HG03354 (cell line): ENCODE measurements around the gene BLOC1S3.

Experiments
- ATAC-seq: cut with Tn5 transposase; IDR thresholded peaks from one replicate; pipeline ENCODE4 v1.9.1; 2021; ENCODE audit warnings: mild to moderate bottlenecking; ENCODE audit not compliant: unreplicated experiment, poor library complexity, severe bottlenecking

BLOC1S3 gene

DNA sequence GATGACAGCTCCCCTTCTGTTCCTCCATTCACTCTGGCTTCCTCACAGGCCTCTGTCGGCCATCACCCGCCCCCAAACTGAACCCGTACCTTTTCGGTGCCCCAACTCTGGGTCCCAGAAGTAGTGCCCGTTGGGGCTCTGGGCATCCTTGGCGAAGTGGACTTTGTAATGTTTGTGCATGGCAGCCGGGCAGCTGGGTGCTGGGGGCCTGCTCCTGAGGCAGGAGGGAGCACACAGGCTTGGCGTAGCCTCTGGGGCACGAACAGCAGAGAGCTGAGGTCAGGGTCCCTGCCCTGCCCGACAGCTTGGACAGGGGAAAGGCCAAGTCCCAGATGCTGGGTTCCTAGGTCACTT lies 18.6 kb upstream of the BLOC1S3 start:
- no peak for ATAC-seq

DNA sequence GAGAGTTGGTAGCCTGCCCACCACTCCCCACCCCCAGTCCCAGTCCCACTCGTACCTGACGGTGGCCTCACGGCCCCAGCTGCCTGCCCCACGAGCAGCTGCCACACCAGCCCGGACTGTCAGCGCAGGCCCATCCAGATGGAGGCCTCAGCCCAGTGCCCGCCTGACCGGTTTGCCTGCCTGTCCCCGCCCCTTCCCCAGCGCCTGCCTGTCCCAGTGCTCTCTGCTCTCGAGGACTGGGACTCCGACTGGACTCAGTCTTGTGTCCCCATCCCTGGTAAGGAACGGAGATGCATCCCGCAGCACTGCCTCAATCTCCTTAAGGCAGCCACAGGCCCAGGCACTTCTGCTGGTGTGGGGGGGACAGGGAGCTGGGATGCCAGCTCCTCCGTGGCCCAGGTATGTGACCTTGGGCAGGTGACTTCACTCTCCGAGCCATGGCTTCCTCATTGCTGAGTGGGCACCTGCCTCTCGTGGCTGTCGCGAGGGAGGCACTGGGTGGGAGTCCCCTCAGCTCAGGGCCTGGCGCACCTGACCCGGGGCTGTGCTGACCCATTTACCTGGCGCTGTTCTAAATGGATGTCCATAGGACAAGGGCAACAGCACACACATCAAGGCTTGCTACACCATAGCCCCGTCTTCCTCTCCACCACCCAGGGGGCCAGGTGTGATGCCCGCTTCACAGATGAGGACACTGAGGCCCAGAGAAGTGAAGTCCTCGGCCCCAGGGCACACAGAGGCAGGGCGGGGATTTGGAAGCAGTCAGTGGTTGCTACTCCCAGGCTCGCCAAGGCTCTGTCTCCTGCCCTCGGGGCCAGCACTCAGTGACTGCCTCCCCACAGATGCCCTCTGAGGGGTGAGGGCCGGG lies 17.5 kb upstream of the BLOC1S3 start, which contains the start of gene NKPD1:
TSS of gene NKPD1 (minus strand) at position 113 of the 868 bp plus-strand sequence. CDS start 832 bp downstream, outside the sequence.
- no peak for ATAC-seq

DNA sequence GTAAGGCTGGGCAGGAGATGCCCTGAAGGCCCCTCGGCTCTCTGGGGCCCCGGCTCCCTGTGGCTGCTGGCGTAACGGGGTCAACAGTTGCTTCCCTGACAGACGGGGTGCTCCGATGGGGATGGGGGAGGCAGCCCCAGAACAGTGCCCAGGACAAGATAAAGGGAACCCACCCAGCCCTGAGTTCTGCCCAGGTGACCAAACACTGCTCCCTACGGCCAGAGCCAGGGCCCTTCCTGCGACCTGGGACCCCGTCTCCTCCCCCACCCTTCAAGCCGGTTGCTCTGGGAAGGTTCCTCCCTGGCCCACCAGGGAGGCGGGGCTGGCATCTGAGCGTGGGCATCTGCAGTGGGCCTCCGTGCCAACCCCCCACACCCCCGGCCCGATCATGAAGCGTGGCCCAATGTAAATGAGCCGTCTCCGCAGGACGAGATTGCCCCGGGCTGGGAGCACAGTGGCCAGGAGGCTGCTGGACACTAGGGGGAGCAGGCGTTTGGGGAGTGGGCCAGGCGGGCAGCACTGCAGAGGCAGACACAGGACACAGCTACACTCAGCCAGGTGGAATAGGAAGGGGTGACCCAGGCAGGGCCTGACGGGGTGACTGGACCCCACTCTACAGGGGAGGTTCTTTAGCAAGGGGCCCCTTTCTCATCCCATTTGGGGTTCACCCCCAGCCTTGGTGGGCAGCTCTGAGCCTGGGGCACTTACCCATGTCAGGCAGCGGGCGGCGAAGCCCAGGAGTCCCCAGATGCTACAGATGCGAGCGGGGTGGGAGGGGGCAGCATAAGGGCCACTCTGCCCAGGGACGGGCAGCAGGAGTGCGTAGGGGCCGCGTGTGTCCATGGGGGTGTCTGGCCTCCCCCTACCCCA lies 16.6 kb upstream of the BLOC1S3 start:
- ATAC-seq, result no peak

DNA sequence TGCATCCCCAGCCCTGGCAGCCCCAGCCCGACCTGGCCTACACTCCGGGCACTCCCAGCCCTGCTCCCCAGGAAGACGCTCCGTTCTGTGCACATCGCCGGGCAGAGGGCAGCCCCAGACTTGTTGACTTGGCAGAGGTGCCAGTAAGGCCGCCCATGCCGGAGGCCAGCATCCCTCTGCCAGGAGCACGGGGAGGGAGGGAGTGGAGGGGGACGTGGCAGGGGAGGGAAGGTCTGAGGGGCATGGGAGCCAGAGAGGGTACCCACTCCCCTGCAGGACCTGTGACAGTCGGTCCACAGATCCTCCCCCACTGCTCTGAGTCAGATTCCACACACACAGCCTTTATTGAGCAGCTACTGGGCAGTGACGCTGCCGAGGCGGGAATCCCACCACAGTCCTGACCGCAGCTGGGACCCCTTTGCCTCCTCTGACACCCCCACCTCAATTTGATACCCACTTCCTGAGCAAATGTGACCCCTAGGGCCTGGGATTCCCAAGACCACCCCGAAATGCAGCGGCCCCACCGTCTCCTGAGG lies 15.9 kb upstream of the BLOC1S3 start:
- no peak for ATAC-seq

DNA sequence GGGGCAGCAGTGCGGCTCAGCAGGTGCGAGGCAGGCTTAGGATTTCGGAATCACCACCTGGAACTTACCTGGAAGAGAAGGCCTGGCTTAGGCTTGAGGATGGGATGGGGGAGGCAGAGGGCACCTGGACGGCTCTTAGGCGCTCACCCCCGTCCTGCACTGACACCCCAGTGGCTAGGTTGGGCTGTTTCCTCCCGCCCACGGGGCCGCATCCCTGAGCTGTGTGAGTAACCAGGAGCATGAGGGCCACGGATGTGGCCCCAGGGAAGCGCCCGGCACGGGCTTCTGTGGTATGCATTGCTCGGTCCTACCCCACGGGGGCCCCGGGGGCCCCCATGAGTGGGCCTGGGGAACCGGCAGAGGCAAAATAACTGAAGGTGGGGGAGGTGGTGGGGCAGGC lies 15.4 kb upstream of the BLOC1S3 start:
- ATAC-seq, result no peak

DNA sequence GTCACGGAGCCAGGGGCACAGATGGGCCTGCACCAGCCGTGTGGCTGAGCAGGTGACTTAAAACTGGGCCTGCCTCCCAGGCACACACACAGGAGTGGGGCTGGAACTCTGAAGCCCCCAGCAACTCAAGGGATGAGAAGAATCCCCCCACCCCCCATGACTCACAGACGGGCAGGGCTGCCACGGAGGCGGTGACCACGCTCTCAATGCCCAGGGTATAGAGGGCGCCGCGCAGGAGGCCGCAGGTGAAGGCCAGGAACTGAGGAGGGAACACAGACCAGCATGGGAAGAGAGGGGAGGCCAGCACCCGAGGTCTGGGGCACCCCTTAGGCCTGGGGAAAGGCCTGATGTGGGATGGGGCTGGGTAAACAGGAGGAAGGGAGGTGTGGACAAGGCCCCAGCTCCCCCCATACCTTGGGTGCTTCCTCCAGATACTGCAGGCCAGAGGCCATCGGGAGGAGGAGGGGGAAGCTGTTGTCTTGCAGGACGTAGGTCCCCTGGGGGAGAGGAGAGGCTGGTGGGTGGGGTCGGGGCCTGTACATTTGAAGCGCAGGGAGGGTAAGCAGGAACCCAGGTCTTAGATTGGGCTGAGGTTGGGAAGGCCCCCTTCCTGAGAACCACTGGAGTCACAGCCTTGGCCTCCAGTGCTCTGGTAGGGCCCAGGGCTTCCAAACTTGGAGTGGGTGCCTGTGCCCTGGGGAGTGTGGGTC lies 14.7 kb upstream of the BLOC1S3 start:
- ATAC-seq, result no peak

DNA sequence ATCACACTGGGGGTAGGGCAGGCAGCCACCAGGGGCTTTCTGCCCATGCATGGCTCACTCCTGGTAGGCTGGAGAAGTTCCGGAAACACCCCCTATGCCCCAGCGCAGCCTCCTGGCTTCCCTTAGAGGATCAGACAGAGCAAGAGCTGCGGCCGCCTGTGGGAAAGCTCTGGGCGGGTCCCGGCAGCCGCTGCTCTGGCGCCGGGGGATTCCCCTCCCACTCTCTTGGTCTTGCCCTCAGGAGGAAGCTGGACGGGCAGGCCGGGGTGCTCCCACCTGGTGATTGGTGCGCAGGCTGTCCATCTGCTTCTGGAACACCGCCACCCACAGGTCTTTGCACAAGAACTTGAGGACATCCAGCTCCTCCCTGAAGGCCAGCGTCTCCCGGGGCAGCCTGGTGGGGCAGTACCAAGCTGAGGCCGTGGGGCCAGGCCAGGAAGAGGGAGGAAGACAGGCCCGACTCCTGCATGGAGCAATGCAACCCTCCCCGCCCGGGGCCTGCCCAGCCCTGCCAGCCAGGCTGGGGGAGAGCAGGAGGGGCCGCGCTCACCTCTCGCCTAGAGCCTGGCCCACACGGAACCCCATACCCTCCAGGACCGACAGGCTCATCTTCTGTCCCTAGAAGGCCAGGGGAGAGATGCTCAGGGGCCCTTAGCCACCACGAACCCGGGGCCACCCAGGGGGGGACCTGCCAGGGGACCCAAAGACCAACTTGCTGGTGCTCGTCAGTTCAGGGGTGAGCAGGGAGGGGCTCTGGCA lies 13.8 kb upstream of the BLOC1S3 start:
- ATAC-seq, result peak; percentile 63

DNA sequence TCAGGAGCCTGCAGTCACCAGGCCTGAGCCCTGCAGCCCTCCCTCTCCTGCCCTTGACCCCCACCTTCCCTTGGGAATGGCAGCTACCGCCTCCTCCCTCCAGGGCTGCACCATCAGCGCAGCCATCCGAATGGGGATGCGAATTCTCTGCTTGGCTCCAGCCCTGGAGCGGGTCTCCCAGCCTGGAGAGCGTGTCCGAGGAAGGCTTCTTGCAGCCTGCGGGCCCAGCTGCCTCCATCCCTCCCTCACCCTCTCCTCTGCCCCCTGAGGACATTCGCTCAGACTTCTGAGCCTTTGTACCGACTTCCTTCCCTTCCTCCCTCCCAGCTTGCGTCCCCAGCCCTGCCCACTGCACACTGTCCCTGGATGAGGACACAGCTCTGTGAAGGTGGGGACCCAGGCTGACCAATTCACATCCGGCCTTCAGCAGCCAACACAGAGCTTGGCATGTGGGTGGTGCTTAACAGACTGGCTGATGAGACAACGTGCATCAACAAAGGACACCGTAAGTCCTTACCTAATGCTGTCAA lies 11.8 kb upstream of the BLOC1S3 start:
- no peak for ATAC-seq

DNA sequence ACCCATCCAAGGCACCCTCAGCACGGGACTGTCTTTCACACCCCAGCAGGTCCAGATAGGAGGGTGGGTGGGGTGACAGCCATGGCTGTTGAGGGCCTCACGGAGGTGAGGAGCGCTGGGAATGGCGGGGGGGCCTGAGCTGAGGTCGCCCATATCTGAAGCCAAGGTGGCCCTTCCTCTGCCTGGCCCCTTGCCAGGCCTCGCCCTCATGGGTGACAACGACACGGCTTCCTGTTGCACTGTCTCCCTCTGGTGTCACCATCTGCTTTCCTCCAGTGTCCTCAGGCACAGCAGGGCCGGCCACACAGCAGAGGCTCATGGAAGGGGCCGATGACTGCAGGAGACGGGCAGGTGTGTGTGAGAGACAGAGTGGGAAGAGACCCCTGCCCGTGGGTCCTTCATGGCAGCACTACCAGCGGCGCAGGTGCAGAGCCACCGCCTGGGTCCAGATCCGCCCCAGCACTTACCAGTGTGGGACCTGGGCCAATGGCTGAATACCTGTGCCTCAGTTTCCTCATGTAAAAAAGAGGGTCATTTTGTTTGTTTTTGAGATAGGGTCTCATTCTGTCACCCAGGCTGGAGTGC lies 9.7 kb upstream of the BLOC1S3 start:
- no peak for ATAC-seq

DNA sequence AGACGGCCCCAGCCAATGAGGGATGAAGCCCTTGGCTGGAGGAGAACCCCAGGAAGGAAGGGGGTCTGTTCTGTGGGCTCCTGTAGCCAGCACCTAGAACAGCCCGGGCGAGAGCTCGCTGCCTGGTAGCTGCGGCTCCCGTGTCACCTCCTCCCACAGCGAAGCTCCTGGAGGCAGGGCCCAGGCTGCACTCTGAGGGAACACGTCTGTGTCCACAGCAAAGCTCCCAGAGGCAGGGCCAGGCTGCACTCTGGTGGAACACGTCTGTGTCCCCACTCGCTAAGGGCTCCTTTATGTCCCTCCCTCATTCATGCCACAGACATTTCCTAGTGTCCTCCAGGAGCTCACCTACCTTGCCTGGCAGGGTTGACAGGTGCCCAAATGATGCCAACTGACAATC lies 9.0 kb upstream of the BLOC1S3 start:
- ATAC-seq, result no peak

DNA sequence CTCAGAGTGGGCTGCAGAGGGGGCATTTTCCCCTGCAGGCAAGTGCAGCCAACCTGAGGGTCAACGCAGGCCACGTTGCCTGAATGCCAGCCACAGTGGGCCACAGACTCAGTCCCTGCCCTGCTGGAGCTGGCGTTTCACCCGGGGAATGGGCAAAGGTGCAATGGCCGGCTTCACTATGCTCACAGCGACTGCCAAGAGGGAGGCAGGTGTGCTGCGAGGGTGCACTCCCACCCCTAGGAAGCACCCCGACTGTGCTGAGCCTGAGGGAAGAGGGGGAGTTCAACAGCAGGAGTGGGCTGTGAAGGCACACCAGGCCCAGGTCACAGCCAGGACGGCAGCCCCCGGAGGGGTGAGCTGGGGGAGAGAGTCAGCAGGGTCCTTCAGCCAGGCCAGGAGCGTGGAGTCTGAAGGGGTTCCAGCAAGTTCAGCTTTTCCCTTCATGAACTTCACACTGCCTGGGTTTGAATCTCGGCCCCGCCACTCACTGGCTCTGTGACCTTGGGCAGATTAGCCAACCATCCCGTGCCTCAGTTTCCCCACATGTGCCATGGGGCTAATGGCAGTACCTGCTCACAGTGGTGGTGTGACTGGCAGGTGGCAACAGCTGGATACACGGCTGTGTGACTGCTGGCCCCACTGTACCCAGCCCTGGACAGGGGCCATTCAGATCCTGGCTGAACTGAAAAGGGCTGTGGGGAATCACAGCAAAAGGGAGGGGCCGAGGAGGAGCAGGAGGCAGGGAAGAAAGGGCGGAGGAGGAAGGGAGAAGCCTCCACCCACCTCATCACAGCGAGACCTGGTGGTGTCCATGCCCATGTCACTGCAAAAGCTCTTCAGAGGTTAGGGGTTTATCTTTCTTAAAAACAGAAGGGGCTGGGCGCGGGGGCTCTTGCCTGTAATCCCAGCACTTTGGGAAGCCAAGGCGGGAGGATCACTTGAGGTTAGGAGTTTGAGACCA lies 8.2 kb upstream of the BLOC1S3 start:
- no peak for ATAC-seq

DNA sequence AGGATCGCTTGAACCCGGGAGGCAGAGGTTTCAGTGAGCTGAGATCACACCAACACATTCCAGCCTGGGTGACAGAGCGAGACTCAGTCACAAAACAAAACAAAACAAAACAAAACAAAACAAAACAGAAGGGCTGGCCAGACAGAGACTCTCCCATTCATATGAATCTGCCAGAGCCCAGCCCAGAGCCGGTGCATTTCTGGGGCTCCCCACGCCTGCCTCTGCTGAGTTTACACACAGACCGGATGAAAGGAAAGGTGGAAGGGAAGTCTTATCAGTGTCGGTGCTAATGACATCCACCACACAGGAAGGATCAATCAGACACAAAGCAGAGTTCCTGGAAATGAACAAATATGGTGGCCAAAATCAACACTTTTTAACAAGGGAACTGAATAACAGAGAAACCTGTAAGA lies 7.4 kb upstream of the BLOC1S3 start:
- ATAC-seq, result no peak

DNA sequence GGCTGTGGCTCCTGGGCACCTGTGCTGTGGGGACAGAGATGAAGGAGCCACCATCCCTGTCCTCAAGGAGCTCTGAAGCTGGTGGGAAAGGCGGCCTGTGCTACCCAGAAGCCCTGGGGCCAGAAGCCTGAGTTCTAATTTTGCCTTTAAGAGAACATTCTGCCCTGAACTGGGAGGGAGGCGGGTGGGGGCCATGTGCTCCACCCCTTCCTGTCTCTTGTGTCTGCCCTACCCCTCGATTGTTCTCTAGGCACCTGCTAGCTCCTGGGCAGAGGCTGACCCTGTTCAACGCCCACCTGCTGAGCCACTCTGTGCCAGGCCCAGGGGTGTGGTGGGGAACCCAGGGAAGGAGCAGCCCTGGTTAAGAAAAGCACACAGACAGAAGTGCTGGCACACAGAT lies 6.4 kb upstream of the BLOC1S3 start:
- no peak for ATAC-seq

DNA sequence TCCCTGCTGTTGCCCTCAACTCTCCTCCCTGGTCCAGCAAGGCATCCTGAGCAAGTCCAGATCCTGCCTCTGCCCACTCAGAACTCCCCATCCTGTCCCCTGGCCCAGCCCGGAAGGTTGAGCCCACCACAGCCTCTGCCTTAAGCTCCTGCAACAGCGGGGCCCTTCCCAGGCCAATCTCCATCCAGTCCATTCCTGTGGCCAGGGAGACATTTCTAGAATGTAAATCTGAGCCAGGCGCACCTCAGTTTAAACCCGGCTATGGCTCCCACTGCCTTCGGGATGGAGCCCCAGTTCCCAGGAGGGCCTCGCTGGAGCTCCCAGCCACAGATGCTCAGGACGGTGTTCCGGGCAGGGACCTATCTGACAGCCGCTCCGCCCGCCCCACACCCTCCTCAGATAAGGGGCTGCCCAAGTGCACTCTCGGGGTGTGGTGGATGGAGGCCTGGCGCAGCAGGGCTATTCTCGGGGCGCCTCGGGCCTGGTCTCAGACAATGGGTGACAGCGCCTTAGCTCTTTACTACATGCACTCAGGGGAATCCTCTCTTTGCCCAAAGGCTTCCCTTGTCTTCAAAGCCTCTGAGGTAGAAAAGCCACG lies 5.9 kb upstream of the BLOC1S3 start:
- ATAC-seq, result no peak

DNA sequence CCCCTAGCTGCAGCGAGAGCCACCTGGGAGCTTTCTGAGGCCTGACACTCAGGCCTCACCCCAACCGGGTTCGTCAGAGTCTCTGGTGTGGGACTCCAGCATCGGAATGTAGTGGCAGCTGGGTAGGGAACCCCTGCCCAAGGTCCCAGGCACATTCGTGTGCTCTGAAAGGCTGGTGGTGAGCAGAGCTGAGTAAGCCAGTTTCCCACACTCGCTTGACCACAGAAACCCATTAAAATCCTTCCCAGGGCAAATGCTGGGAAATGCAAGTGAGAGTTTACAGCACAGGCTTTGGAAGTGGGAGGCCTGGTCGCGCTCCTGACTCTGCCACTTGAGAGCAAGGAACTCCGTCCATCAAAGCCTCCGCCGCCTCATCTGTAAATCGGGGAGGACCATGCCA lies 4.8 kb upstream of the BLOC1S3 start:
- no peak for ATAC-seq

DNA sequence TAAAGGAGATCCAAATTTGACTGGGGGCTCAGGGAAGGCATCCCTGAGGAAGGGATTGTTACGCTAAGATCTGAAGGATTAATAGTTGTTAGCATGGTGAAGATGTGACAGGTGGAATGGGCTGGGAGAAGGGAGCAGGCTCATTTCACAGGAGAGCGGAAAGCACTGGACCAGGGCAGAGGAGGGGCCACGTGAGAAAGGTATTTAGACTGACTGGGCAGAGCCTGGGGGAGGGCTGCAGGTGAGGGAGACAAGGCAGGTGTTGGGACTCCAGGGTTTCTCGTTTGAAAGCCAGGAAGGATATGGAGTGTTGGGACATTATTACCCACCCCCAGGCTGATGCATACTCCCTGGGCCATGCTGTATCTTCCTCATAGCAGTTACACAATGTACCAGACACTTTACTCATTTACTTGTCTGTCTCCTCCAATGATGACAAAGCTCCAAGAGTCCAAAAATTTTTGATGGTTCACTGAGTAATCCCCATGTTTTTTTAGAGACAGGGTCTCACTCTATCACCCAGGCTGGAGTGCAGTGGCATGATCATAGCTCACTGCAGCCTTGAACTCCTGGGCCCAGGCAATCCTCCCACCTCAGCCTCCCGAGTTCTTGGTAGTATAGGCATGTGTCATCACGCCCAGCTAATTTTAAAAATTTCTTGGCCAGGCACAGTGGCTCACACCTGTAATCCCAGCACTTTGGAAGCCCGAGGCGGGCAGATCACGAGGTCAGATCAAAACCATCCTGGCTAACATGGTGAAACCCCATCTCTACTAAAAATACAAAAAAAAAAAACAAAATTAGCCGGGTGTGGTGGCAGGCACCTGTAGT lies 2.9 kb upstream of the BLOC1S3 start:
- ATAC-seq, result no peak
